Fibroblast of the aortic adventitia (primary cell): ENCODE results near the gene ACTL8. TPM values are rescaled to one million over a fixed set of nuclear protein-coding genes. Genes with fewer than 3 reads are reported as not detected.
A peak's percentile ranks its signal among the peaks of the same experiment; 100 is the strongest.

Source experiments
- DNase-seq: peaks from one replicate; pipeline ENCODE4 v3.0.0-alpha.2; 2010; ENCODE audit warnings: low read depth
- H3K4me3 ChIP-seq: 2 replicates; pipeline ENCODE4 v1.5.1; 2011; ENCODE audit warnings: low read depth, mild to moderate bottlenecking, control low read depth, low read length, moderate library complexity
- total RNA-seq: library from RNA; depleted of rRNA; stranded (reverse); fragments of >200 nt; gene quantifications from 2 replicates; pipeline ENCODE4 v1.2.3, GENCODE V29; 2012; ENCODE audit warnings: low replicate concordance
- TF ChIP-seq, protein P1 (sequence below): IDR thresholded peaks from 2 replicates; pipeline ENCODE4 v1.5.1; 2011; ENCODE audit warnings: mild to moderate bottlenecking, low read length, control low read depth, inconsistent platforms; ENCODE audit not compliant: insufficient read depth

ACTL8 gene
- total RNA-seq, 1 donor = not detected

DNA sequence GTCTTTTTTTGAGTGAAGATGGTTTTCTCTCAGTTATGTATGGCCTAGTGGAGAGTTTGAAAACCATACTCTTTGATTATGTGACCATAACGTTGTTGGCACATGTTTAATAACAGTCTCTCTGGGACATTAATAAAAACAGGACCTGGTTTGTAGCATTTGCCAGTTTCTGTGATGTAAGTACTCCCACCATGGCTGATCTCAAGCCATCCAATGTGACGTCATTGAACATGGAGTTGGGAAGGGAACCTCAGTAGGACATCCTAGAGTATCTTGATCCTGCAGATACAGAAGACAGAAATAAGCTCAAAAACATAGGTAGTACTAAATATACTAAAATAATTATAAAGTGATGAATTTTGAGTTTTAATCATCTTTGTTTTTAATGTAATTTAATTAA, 107.0 kb downstream of the ACTL8 start:
- no peak overlapping the region for H3K4me3 ChIP-seq
- no peak for DNase-seq
- TF ChIP-seq, protein P1, sequence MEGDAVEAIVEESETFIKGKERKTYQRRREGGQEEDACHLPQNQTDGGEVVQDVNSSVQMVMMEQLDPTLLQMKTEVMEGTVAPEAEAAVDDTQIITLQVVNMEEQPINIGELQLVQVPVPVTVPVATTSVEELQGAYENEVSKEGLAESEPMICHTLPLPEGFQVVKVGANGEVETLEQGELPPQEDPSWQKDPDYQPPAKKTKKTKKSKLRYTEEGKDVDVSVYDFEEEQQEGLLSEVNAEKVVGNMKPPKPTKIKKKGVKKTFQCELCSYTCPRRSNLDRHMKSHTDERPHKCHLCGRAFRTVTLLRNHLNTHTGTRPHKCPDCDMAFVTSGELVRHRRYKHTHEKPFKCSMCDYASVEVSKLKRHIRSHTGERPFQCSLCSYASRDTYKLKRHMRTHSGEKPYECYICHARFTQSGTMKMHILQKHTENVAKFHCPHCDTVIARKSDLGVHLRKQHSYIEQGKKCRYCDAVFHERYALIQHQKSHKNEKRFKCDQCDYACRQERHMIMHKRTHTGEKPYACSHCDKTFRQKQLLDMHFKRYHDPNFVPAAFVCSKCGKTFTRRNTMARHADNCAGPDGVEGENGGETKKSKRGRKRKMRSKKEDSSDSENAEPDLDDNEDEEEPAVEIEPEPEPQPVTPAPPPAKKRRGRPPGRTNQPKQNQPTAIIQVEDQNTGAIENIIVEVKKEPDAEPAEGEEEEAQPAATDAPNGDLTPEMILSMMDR = no peak

DNA sequence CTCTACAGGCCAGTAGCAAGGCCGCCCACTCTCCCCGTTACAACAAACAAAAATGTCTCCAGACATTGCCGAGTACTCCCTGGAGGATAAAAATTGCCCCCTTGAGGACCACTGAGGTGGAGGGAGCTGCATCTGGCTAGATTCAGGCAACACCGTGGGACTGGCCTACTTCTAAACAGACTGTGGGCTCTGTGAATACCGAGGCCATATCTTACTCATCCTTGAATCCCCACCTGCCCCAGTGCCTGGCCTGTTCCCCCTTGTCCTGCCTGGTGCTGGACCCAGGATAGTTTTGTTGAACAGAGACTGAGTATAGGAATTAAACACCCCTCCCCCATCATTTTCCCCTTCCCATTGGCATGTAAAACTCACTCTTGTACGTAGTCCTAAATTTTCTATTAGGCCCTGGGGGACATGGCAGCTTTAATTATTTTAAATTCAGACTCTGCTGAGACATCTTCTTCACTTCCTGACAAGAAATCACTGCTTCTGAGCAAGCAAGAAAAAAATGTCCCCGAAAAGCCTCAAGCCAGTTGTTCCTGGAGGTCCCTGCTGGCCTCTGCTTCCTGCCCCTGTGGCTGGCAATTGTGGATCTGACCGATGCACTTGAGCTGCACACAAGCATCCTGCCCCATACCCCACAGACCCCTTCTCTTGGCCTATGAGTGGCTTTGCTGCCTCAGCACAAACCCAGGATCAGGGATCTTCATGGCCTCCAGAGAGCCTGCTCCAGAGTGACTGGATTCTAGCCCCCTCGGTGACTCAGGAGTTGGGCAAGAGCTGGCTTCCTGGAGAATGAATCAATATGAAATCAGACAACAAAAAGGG, 111.0 kb downstream of the ACTL8 start:
- H3K4me3 ChIP-seq = no peak overlapping the region
- DNase-seq = peak; percentile 90
- TF ChIP-seq, protein P1 = no peak

DNA sequence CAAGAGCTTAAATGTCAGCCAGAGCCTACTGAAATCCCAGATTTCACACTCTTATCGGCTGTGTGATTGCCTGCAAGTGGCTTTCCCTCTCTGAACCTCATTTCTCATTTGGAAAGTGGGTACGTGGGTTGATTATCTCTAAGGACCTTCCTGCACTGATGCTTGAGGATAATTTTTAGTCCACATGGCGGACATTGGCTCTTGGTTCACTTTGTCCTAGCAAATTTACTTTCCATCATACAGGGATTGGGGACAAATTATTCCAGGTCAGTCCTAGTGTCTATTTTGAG, 111.6 kb downstream of the ACTL8 start:
- no peak for DNase-seq
- H3K4me3 ChIP-seq = no peak overlapping the region

DNA sequence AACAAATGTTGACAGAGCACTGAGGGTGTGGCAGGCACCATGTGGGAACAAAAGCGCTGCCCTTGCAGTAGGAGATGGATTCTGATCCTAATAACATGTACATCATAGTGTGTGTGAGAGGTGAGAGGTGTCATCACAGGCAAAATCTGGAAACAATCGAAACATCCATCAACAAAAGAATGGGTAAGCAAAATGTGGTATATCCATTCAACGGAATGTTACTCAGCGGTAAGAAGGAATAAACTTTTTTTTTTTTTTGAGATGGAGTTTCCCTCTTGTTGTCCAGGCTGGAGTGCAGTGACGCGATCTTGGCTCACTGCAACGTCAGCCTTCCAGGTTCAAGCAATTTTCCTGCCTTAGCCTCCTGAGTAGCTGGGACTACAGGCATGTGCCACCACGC, 112.3 kb downstream of the ACTL8 start:
- DNase-seq = no peak
- TF ChIP-seq, protein P1 = no peak
- no peak overlapping the region for H3K4me3 ChIP-seq

More for the DNA sequence above, 111.6 kb downstream of the ACTL8 start:
- TF ChIP-seq, protein P1 = no peak

DNA sequence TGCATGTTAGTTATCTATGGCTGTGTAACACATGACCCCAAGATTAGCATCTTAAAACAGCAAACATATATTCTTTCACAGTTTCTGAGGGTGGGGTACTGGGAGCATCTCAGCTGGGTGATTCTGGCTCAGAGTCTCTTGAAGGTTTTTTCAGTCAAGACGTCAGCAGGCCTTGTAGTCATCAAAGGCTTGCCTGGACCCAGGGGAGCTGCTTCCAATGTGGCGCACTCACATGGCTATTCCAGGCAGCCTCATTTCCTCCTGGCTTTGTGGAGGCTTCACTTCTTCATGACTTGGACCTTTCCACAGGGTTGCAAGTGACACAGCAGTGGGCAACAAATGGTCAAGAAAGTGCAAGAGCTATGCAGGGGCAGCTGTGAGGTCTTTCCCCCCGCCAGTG, 114.7 kb downstream of the ACTL8 start:
- TF ChIP-seq, protein P1 = no peak
- no peak overlapping the region for H3K4me3 ChIP-seq
- DNase-seq = peak; percentile 66

DNA sequence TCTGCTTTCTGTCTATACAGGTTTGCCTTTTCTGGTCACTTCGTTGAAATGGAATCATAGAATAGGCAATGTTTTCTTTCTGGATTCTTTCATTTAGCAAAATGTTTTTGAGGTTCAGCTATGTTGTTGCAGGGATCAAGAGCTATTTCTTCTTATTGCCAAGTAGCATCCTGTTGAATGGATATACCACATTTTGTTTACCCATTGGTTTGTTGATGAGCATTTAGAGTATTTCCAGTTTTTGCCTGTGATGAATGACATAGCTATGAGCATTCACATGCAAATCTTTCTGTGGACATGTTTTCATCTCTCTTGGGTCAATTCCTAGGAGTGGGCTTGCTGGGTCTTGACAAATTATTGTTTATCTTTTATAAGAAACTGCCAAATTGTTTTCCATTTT, 115.5 kb downstream of the ACTL8 start:
- TF ChIP-seq, protein P1 = no peak
- DNase-seq = no peak

DNA sequence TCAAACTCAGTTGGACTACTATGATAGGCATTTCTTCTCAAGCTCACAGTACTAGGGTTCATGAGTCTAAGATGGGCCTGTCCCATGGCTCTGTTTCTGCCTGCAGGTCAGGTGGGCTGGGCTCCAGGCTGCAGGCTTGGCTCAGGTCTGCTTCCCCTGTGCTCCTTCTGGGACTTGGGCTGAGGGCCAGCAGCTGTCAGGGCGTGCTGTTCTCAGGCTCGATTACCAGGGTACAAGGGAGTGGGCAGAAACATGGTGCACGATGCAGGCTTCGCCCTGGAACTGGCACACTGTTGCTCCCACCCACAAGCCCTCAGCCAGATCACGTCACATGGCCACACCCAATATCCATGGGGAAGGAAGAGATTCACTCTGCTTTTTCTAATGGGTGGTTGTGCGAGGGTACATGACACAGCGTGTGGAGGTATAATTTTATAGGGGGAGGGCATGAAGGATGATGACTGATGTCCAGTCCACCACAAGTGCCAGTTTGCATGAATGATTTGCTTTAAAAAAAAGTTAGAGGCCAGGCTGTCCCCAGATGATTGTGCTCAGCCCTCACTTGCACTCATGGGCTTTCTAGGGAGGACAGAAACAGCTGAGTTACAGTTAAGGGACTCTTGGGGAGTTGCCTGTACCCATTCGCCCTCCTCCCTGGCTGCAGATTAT, 118.0 kb downstream of the ACTL8 start:
- TF ChIP-seq, protein P1 = no peak
- no peak overlapping the region for H3K4me3 ChIP-seq
- no peak for DNase-seq

More for the DNA sequence above, 115.5 kb downstream of the ACTL8 start:
- no peak overlapping the region for H3K4me3 ChIP-seq
